Caco-2 (cell line): ENCODE measurements around the gene WWOX. TPM values are rescaled to one million over a fixed set of nuclear protein-coding genes. Genes with fewer than 3 reads are reported as not detected.

Experiments
- BruUV-seq: library from RNA; stranded (reverse); fragments of 400-500 nt; replicated peaks from 2 replicates; lab custom pipeline; 2021; lab: Mats Ljungman, UMichigan
- CTCF ChIA-PET: fragments of 300-600 bp; sonication (Branson Sonifier 250); formaldehyde crosslinking; loops from one replicate; lab custom pipeline; 2022; ENCODE audit warnings: antibody characterized with exemption; lab: Charles Lee
- POLR2A ChIA-PET: fragments of 300-600 bp; sonication (Branson Sonifier 250); formaldehyde crosslinking; loops from one replicate; lab custom pipeline; 2022; ENCODE audit warnings: antibody characterized with exemption; lab: Charles Lee
- DNase-seq, 2 experiments: peaks; one replicate each; pipeline versions ENCODE4 v3.0.0 to v3.0.0-alpha.2; 2020 to 2022
- H3K27me3 ChIP-seq: replicated peaks from 2 replicates; pipeline ENCODE4 v1.6.0; 2011; ENCODE audit warnings: low read length; ENCODE audit not compliant: control insufficient read depth, insufficient read depth
- H3K36me3 ChIP-seq: 2 replicates; pipeline ENCODE4 v1.5.1; 2011; ENCODE audit warnings: low read length; ENCODE audit not compliant: control insufficient read depth, insufficient read depth
- H3K4me1 ChIP-seq: fragments of 250-450 bp; sonication (Bioruptor Pico); 2 replicates; pipeline ENCODE4 v1.5.1; 2020; ENCODE audit warnings: mild to moderate bottlenecking
- H3K4me3 ChIP-seq: 2 replicates; pipeline ENCODE4 v1.5.1; 2011; ENCODE audit warnings: low read depth, mild to moderate bottlenecking, control low read depth, low read length
- H3K9me3 ChIP-seq: fragments of 250-450 bp; sonication (Bioruptor Pico); 2 replicates; pipeline ENCODE4 v1.5.1; 2020; ENCODE audit warnings: mild to moderate bottlenecking, moderate library complexity
- H3K27ac Mint-ChIP-seq: one replicate; pipeline ENCODE4 v1.8.0; 2022; ENCODE audit warnings: mixed read lengths; ENCODE audit not compliant: unreplicated experiment
- H3K27me3 Mint-ChIP-seq: one replicate; pipeline ENCODE4 v1.8.0; 2022; ENCODE audit warnings: mixed read lengths; ENCODE audit not compliant: insufficient read depth, unreplicated experiment
- H3K36me3 Mint-ChIP-seq: one replicate; pipeline ENCODE4 v1.8.0; 2022; ENCODE audit warnings: mild to moderate bottlenecking, mixed read lengths; ENCODE audit not compliant: insufficient read depth, unreplicated experiment
- H3K4me1 Mint-ChIP-seq: one replicate; pipeline ENCODE4 v1.8.0; 2022; ENCODE audit warnings: low read depth, mixed read lengths; ENCODE audit not compliant: unreplicated experiment
- H3K4me3 Mint-ChIP-seq: one replicate; pipeline ENCODE4 v1.8.0; 2022; ENCODE audit warnings: mild to moderate bottlenecking, moderate library complexity, mixed read lengths; ENCODE audit not compliant: unreplicated experiment
- H3K9me3 Mint-ChIP-seq: one replicate; pipeline ENCODE4 v1.8.0; 2022; ENCODE audit warnings: mixed read lengths; ENCODE audit not compliant: unreplicated experiment
- CTCF ChIP-seq, 2 experiments: fragments of 200-600 bp in 1 of 2; IDR thresholded peaks; 1 replicate in 1 of 2; 2 replicates in 1 of 2; pipeline versions ENCODE4 v1.5.1 to v1.8.0; 2011 to 2022; ENCODE audit warnings: antibody characterized with exemption in 1 of 2, control low read depth in 1 of 2, inconsistent platforms in 1 of 2, low read depth in 1 of 2, low read length in 1 of 2, mild to moderate bottlenecking in 1 of 2, moderate library complexity in 1 of 2; ENCODE audit not compliant: insufficient read depth in 1 of 2, severe bottlenecking in 1 of 2, unreplicated experiment in 1 of 2
- intact Hi-C: fragments of 100-400 bp; cut with micrococcal nuclease; formaldehyde crosslinking; loops from one replicate; pipeline ENCODE4 v1.10.0; 2022; ENCODE audit not compliant: unreplicated experiment
- total RNA-seq: library from RNA; stranded (reverse); gene quantifications from 2 replicates; pipeline ENCODE4 v1.2.3, GENCODE V29; 2022

The WWOX gene
- total RNA-seq, 1 experiment from 2014 or later = 45.0 TPM

GRCh38 chr16:78402833-78403232 is 303.4 kb downstream of the WWOX start:
- peaks cover 8% of the 10 kb centered on the region for H3K9me3 Mint-ChIP-seq
- ChIA-PET POLR2A (no interaction called here), CTCF (no interaction called here)
- H3K4me3 ChIP-seq = no peak overlapping the region
- no peaks in the 10 kb centered on the region for H3K4me1 Mint-ChIP-seq
- H3K9me3 ChIP-seq = peaks cover 2% of the 10 kb centered on the region
- no peak for TF ChIP-seq CTCF (IDR thresholded peaks at IDR 0.05; ENCODE audit: insufficient read depth in 1 of 2, low read depth in 1 of 2, low read length in 1 of 2, severe bottlenecking in 1 of 2, unreplicated experiment in 1 of 2)
- no TSS peak for BruUV-seq
- H3K36me3 Mint-ChIP-seq = no peaks in the 10 kb centered on the region
- no peaks in the 10 kb centered on the region for H3K27me3 Mint-ChIP-seq
- H3K4me1 ChIP-seq = no peaks in the 10 kb centered on the region
- H3K36me3 ChIP-seq = no peaks in the 10 kb centered on the region
- DNase-seq = no peak
- no peak overlapping the region for H3K27ac Mint-ChIP-seq
- intact Hi-C loops = no loop called here
- H3K4me3 Mint-ChIP-seq = no peak overlapping the region
- H3K27me3 ChIP-seq = no peaks in the 10 kb centered on the region

- Histone ChIP-seq H3K27me3 (no peaks in the 10 kb centered on the region), H3K36me3 (no peaks in the 10 kb centered on the region; the same call in 1 of the 2 replicates), H3K4me1 (no peaks in the 10 kb centered on the region), H3K4me3 (no peak overlapping the region), H3K9me3 (peaks cover 10% of the 10 kb centered on the region)
- Mint-ChIP-seq H3K9me3 (peaks cover 30% of the 10 kb centered on the region), H3K27ac (no peak overlapping the region), H3K4me1 (no peaks in the 10 kb centered on the region), H3K4me3 (no peak overlapping the region), H3K27me3 (no peaks in the 10 kb centered on the region), H3K36me3 (peaks cover 2% of the 10 kb centered on the region)
- ChIA-PET CTCF (no interaction called here), POLR2A (no interaction called here)
- TF ChIP-seq CTCF (IDR thresholded peaks at IDR 0.05; ENCODE audit: insufficient read depth in 1 of 2, low read depth in 1 of 2, low read length in 1 of 2, severe bottlenecking in 1 of 2, unreplicated experiment in 1 of 2) = no peak
- no peak for DNase-seq
- BruUV-seq = no TSS peak
- intact Hi-C loops = no loop called here
These were observed 305.6 kb downstream of the WWOX start for GRCh38 chr16:78405040-78405439.

- Mint-ChIP-seq H3K36me3 (peaks cover 5% of the 10 kb centered on the region), H3K4me3 (no peak overlapping the region), H3K27me3 (no peaks in the 10 kb centered on the region), H3K9me3 (peaks cover 34% of the 10 kb centered on the region), H3K27ac (no peak overlapping the region), H3K4me1 (no peaks in the 10 kb centered on the region)
- no peaks in the 10 kb centered on the region for H3K27me3 ChIP-seq
- H3K4me3 ChIP-seq = no peak overlapping the region
- DNase-seq = no peak
- no TSS peak for BruUV-seq
- peaks cover 11% of the 10 kb centered on the region for H3K9me3 ChIP-seq
- POLR2A ChIA-PET = no interaction called here
- intact Hi-C loops = no loop called here
- H3K4me1 ChIP-seq = no peaks in the 10 kb centered on the region
- CTCF ChIA-PET = no interaction called here
- H3K36me3 ChIP-seq = no peaks in the 10 kb centered on the region; the same call in 1 of the 2 replicates
- no peak for TF ChIP-seq CTCF (IDR thresholded peaks at IDR 0.05; ENCODE audit: insufficient read depth in 1 of 2, low read depth in 1 of 2, low read length in 1 of 2, severe bottlenecking in 1 of 2, unreplicated experiment in 1 of 2)
These were observed 306.4 kb downstream of the WWOX start for GRCh38 chr16:78405833-78406232.
